ENCODE measurements around the gene CACNA2D3. TPM values are rescaled to one million over a fixed set of nuclear protein-coding genes. Genes with fewer than 3 reads are reported as not detected.

Gene CACNA2D3
- total RNA-seq, 4 donors from 2014 or later, result 0.55 to 3.4 (median 1.6) TPM

DNA sequence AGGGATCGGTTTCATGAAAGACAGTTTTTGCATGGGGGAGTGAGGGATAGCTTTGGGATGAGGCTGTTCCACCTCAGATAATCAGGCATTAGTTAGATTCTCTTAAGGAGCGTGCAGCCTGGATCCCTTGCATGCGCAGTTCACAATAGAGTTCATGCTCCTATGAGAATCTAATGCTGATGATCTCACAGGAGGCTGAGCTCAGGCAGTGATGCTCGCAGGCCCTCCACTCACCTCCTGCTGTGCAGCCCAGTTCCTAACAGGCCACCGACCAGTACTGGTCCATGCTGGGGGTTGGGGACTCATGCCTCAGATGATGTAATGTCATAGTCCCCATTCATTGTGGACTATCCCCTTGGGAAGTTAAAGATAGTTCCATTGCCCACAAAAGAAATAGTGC is 255.8 kb downstream of the CACNA2D3 start:
- Histone ChIP-seq H3K4me3 (no peak overlapping the region), H3K4me1 (no peaks in the 10 kb centered on the region), H3K27ac (no peak overlapping the region), H3K9me3 (no peaks in the 10 kb centered on the region), H3K36me3 (no peaks in the 10 kb centered on the region), H3K27me3 (no peaks in the 10 kb centered on the region)
- TF ChIP-seq EP300 (IDR thresholded peaks at IDR 0.05; ENCODE audit: low read depth), result no peak
- TF ChIP-seq, protein P1, sequence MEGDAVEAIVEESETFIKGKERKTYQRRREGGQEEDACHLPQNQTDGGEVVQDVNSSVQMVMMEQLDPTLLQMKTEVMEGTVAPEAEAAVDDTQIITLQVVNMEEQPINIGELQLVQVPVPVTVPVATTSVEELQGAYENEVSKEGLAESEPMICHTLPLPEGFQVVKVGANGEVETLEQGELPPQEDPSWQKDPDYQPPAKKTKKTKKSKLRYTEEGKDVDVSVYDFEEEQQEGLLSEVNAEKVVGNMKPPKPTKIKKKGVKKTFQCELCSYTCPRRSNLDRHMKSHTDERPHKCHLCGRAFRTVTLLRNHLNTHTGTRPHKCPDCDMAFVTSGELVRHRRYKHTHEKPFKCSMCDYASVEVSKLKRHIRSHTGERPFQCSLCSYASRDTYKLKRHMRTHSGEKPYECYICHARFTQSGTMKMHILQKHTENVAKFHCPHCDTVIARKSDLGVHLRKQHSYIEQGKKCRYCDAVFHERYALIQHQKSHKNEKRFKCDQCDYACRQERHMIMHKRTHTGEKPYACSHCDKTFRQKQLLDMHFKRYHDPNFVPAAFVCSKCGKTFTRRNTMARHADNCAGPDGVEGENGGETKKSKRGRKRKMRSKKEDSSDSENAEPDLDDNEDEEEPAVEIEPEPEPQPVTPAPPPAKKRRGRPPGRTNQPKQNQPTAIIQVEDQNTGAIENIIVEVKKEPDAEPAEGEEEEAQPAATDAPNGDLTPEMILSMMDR (IDR thresholded peaks at IDR 0.05), result no peak
- no peak for TF ChIP-seq POLR2A (IDR thresholded peaks at IDR 0.05)
- TF ChIP-seq POLR2AphosphoS5 (IDR thresholded peaks at IDR 0.05), result no peak
- no peak for DNase-seq
- 78 to 85% methylated on average over 1 to 5 of the region's 5 CpGs for WGBS, 2 donors (ENCODE audit: low coverage in 1 of 2)
- intact Hi-C loops (cut with DNase I; ENCODE audit: low total_unique reads), result no loop called here
- in situ Hi-C loops (cut with MboI; ENCODE audit: low pct_ligation_motif_present in 1 of 4, low pct_unique_long_range_greater_than_20kb in 1 of 4, low sequenced_read_pairs in 3 of 4), result loop anchor here in 1 of 4 donors (10.0 kb wide), 1 partner anchor 233 kb away; no protein-coding TSS in a partner anchor

DNA sequence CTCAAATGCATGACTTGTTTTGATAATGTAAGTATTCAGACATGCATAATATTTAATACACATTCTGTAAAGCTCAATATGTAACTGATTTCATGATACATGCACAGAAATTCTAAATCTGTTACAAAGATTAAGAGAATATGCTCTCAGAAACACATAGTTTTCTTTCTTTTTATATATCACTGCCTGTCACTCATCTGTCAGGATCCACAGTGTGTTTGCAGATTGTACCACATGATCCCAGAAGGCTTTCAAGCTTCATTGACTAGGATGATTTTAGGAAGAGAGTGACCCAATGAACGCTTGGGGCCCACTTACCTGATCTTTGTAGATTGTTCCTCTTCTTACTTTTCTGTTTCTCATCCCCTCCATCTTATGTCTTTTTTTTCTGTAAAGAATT is 261.9 kb downstream of the CACNA2D3 start:
- TF ChIP-seq POLR2AphosphoS5 (IDR thresholded peaks at IDR 0.05) (no peak), POLR2A (IDR thresholded peaks at IDR 0.05) (no peak), EP300 (IDR thresholded peaks at IDR 0.05; ENCODE audit: low read depth) (no peak)
- TF ChIP-seq, protein P1 (IDR thresholded peaks at IDR 0.05), result no peak
- no peaks in the 10 kb centered on the region for H3K27me3 ChIP-seq
- 43 to 81% methylated on average over 1 of the region's 1 CpG for WGBS, 2 donors (ENCODE audit: low coverage in 1 of 2)
- in situ Hi-C loops (cut with MboI; ENCODE audit: low pct_ligation_motif_present in 1 of 4, low pct_unique_long_range_greater_than_20kb in 1 of 4, low sequenced_read_pairs in 3 of 4), result no loop called here
- no peaks in the 10 kb centered on the region for H3K36me3 ChIP-seq
- no peak overlapping the region for H3K4me3 ChIP-seq
- intact Hi-C loops (cut with DNase I; ENCODE audit: low total_unique reads), result no loop called here
- DNase-seq, result no peak
- H3K27ac ChIP-seq, result no peak overlapping the region
- H3K9me3 ChIP-seq, result no peaks in the 10 kb centered on the region
- H3K4me1 ChIP-seq, result no peaks in the 10 kb centered on the region

DNA sequence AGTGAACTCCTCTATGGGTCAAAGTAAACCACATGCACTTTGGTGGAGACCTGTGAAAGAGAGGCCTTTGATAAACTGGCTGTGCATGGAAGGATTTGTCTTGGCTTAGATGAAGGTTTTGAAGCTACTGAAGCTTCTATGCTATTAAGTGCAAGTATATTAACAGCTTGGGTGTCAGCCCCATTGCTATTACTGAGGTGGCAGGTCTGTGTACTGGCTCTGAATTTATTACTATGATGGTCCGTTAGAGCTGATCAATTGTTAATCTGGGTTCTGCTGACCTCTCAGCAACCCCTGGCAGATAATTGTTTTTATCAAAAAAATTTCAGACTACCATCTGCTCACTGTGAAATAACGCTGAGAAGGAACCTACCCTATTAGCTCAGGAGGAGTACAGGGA is 268.2 kb downstream of the CACNA2D3 start:
- no peaks in the 10 kb centered on the region for H3K36me3 ChIP-seq
- H3K27me3 ChIP-seq, result no peaks in the 10 kb centered on the region
- TF ChIP-seq EP300 (IDR thresholded peaks at IDR 0.05; ENCODE audit: low read depth) (no peak), POLR2AphosphoS5 (IDR thresholded peaks at IDR 0.05) (no peak), POLR2A (IDR thresholded peaks at IDR 0.05) (no peak)
- in situ Hi-C loops (cut with MboI; ENCODE audit: low pct_ligation_motif_present in 1 of 4, low pct_unique_long_range_greater_than_20kb in 1 of 4, low sequenced_read_pairs in 3 of 4) (no loop called here), intact Hi-C loops (cut with DNase I; ENCODE audit: low total_unique reads) (no loop called here)
- no peaks in the 10 kb centered on the region for H3K4me1 ChIP-seq
- 56 to 83% methylated on average over 2 of the region's 2 CpGs for WGBS, 2 donors (ENCODE audit: low coverage in 1 of 2)
- DNase-seq, result no peak
- H3K9me3 ChIP-seq, result no peaks in the 10 kb centered on the region
- H3K27ac ChIP-seq, result no peak overlapping the region
- H3K4me3 ChIP-seq, result no peak overlapping the region

DNA sequence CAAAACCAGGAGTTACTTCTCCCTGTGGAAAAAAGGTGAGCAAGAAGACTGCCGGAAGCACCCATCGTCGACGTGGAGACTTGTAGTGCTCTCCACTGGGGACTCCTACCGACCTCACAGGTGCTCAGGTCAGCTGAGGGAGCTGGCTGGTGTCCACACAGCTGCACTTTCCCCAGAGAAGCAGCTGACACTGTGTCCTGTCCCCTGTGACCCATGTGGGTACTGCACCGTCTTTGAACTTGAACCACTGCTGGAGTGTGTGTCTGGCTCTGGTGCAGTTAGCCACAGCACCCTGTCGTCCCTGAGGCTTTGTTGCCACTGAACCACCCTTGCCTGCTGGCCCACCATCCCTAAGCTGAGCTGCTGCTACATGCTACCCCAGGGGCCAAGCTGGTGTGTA is 270.8 kb downstream of the CACNA2D3 start:
- Histone ChIP-seq H3K4me1 (no peaks in the 10 kb centered on the region), H3K9me3 (no peaks in the 10 kb centered on the region), H3K27me3 (no peaks in the 10 kb centered on the region), H3K4me3 (no peak overlapping the region), H3K27ac (no peak overlapping the region), H3K36me3 (no peaks in the 10 kb centered on the region)
- intact Hi-C loops (cut with DNase I; ENCODE audit: low total_unique reads) (no loop called here), in situ Hi-C loops (cut with MboI; ENCODE audit: low pct_ligation_motif_present in 1 of 4, low pct_unique_long_range_greater_than_20kb in 1 of 4, low sequenced_read_pairs in 3 of 4) (no loop called here)
- no peak for DNase-seq
- 82 to 100% methylated on average over 1 to 5 of the region's 7 CpGs for WGBS, 2 donors (ENCODE audit: low coverage in 1 of 2)
- TF ChIP-seq EP300 (IDR thresholded peaks at IDR 0.05; ENCODE audit: low read depth) (no peak), POLR2A (IDR thresholded peaks at IDR 0.05) (no peak), POLR2AphosphoS5 (IDR thresholded peaks at IDR 0.05) (no peak)
- TF ChIP-seq, protein P1 (IDR thresholded peaks at IDR 0.05), result no peak

DNA sequence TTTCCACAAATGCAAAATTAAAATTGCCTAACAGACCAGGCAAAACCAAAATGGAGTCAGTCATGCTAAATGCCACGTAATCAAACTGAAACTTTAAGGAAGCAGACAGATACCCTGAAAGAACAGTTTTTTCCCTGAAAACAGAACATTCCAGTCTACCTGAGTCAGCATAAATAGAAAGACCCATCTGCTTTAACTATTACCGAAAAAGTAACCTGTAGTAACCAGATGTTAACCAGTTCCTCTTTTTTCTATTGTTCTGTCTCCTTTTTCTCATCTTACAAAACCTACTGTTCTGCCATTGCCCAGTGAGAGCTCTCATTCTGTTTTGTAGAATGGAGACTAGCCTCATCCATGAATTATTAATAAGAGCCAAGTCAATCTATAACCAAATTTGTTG is 286.0 kb downstream of the CACNA2D3 start:
- in situ Hi-C loops (cut with MboI; ENCODE audit: low pct_ligation_motif_present in 1 of 4, low pct_unique_long_range_greater_than_20kb in 1 of 4, low sequenced_read_pairs in 3 of 4) (loop anchor here in 1 of 4 donors (25.0 kb wide), 1 partner anchor 429 kb away; no protein-coding TSS in a partner anchor), intact Hi-C loops (cut with DNase I; ENCODE audit: low total_unique reads) (no loop called here)
- DNase-seq, result no peak
- Histone ChIP-seq H3K27me3 (no peaks in the 10 kb centered on the region), H3K27ac (no peak overlapping the region), H3K4me1 (no peaks in the 10 kb centered on the region), H3K9me3 (no peaks in the 10 kb centered on the region), H3K4me3 (no peak overlapping the region), H3K36me3 (no peaks in the 10 kb centered on the region)
- no peak for TF ChIP-seq EP300 (IDR thresholded peaks at IDR 0.05; ENCODE audit: low read depth)
- no peak for TF ChIP-seq POLR2A (IDR thresholded peaks at IDR 0.05)
- TF ChIP-seq, protein P1 (IDR thresholded peaks at IDR 0.05), result no peak
- TF ChIP-seq POLR2AphosphoS5 (IDR thresholded peaks at IDR 0.05), result no peak
- 69 to 83% methylated on average over 2 of the region's 2 CpGs for WGBS, 2 donors (ENCODE audit: low coverage in 1 of 2)

Measured in transverse colon (tissue), 4 donors.